Lower leg skin (tissue), 4 donors: Measurements from ENCODE around the gene ZYX. TPM values are rescaled to one million over a fixed set of nuclear protein-coding genes. Genes with fewer than 3 reads are reported as not detected.
A peak's percentile ranks its signal among the peaks of the same experiment; 100 is the strongest.

Experiments used
- DNase-seq, 2 donors: peaks; one replicate each; pipeline ENCODE4 v3.0.0-alpha.2; 2019; ENCODE audit warnings: low spot score in 2 of 2
- H3K4me3 ChIP-seq: fragments of 200-600 bp; sonication (generic); 2 replicates; pipeline ENCODE4 v1.5.1; 2017; ENCODE audit warnings: mild to moderate bottlenecking, low read depth; ENCODE audit not compliant: poor library complexity, severe bottlenecking
- CTCF ChIP-seq, 3 donors: fragments of 450-650 bp; IDR thresholded peaks; one replicate each; pipeline ENCODE4 v1.5.1; 2016; ENCODE audit warnings: antibody characterized with exemption in 3 of 3, mild to moderate bottlenecking in 3 of 3, moderate library complexity in 2 of 3
- POLR2A ChIP-seq, 2 donors: fragments of 450-650 bp; IDR thresholded peaks; one replicate each; pipeline ENCODE4 v1.6.1; 2016 to 2017; ENCODE audit warnings: antibody characterized with exemption in 2 of 2, mild to moderate bottlenecking in 1 of 2, moderate library complexity in 1 of 2
- WGBS, 2 donors: methylation state at CpG; one replicate each; pipeline ENCODE4 v1.1.5; 2018; 5-methylcytosine and 5-hydroxymethylcytosine counted together
- intact Hi-C: fragments of 100-400 bp; cut with DNase I; formaldehyde crosslinking; loops from one replicate; pipeline ENCODE4 v1.15.0; 2023; ENCODE audit warnings: low total_unique reads
- total RNA-seq, 4 donors: library from RNA; depleted of rRNA; stranded (reverse); fragments of >200 nt; gene quantifications; one replicate each; pipeline ENCODE4 v1.1.0, GENCODE V29; 2016

ZYX gene
- total RNA-seq, result 10 to 100 TPM; 45.6 to 91.1 (median 60.9) TPM

GRCh38 chr7:143380646-143381426 is at the start of gene ZYX:
Gene ZYX, plus strand, starts transcription at chr7:143381345. Its CDS starts 227 bp downstream, at chr7:143381572.
- peak in 1 of 2 donors; percentile 74 for TF ChIP-seq POLR2A (IDR thresholded peaks at IDR 0.05)
- no peak for TF ChIP-seq CTCF (IDR thresholded peaks at IDR 0.05)
- 1% methylated on average over 23 to 36 of the region's 72 CpGs for WGBS, 2 donors
- intact Hi-C loops, result no loop called here
- peak; percentile 93 to 99 for DNase-seq
- H3K4me3 ChIP-seq, result peak within 1 kb of the TSS; percentile 89

GRCh38 chr7:143334244-143334643 is 46.9 kb upstream of the ZYX start:
- 45 to 57% methylated on average over 1 of the region's 1 CpG for WGBS, 2 donors
- intact Hi-C loops, result no loop called here
- no peak overlapping the region for H3K4me3 ChIP-seq
- DNase-seq, result no peak
- TF ChIP-seq POLR2A (IDR thresholded peaks at IDR 0.05), result no peak
- no peak for TF ChIP-seq CTCF (IDR thresholded peaks at IDR 0.05)

- WGBS, 2 donors, result 83 to 87% methylated on average over 3 of the region's 3 CpGs
- H3K4me3 ChIP-seq, result no peak overlapping the region
- no peak for DNase-seq
- TF ChIP-seq POLR2A (IDR thresholded peaks at IDR 0.05) (no peak), CTCF (IDR thresholded peaks at IDR 0.05) (no peak)
- intact Hi-C loops, result no loop called here
Measured at GRCh38 chr7:143337216-143337615, 43.9 kb upstream of the ZYX start.

GRCh38 chr7:143341842-143342241 is 39.3 kb upstream of the ZYX start:
- TF ChIP-seq CTCF (IDR thresholded peaks at IDR 0.05) (no peak), POLR2A (IDR thresholded peaks at IDR 0.05) (no peak)
- no peak overlapping the region for H3K4me3 ChIP-seq
- WGBS, 2 donors, result 89 to 91% methylated on average over 8 of the region's 8 CpGs
- peak in 1 of 2 donors; percentile 69 for DNase-seq
- intact Hi-C loops, result no loop called here

DNA sequence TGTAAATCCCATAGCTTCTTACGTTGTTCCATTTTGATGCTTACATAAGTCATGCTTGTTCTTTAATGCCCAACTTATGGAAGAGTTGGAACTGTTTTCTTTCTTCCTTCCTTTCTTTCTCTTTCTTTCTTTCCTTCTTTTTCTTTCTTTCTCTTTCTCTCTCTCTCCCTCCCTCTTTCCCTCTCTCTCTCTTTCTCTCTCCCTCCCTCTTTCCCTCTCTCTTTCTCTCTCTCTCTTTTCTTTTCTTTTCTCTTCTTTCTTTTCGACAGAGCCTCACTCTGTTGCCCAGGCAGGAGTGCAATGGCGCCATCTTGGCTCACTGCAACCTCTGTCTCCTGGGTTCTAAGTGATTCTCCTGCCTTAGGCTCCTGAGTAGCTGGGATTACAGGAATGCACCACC is 37.5 kb upstream of the ZYX start:
- 61 to 92% methylated on average over 3 of the region's 3 CpGs for WGBS, 2 donors
- intact Hi-C loops, result no loop called here
- DNase-seq, result no peak
- no peak overlapping the region for H3K4me3 ChIP-seq
- TF ChIP-seq CTCF (IDR thresholded peaks at IDR 0.05), result no peak
